DOHH2 (cell line): ENCODE results near the gene ITPR3.

ENCODE experiments used
- EZH2phosphoT487 ChIP-seq: fragments of 200-600 bp; sonication (generic); IDR thresholded peaks from 2 replicates; pipeline ENCODE4 v1.6.1; 2017; ENCODE audit warnings: borderline replicate concordance, mild to moderate bottlenecking, antibody characterized with exemption, low read length, moderate library complexity, mixed read lengths
- TF ChIP-seq, protein P1 (sequence below): fragments of 200-600 bp; sonication (generic); IDR thresholded peaks from one replicate; pipeline ENCODE4 v1.5.1; 2014; ENCODE audit warnings: antibody characterized with exemption, mild to moderate bottlenecking, low read depth, low read length; ENCODE audit not compliant: poor library complexity, severe bottlenecking

DNA sequence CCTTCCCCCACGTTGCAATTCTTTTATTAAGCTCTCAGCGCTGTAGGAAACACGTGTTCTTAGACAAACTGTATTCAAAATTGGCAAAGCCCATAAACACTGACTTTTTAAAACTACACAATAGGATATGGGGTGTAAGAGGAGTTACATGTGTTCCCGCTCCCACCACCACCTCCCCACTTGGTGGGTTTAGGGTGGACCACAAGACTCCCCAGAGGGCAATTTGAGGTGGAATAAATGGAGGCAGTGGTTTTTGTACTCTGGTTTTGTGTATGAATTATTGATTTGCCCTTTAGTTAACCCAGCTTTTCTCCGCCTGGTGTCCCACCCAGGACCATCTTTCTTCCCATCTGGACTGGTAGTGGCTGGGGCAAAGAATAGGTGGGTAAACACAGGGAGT lies 86.6 kb downstream of the ITPR3 start:
- TF ChIP-seq, protein P1, sequence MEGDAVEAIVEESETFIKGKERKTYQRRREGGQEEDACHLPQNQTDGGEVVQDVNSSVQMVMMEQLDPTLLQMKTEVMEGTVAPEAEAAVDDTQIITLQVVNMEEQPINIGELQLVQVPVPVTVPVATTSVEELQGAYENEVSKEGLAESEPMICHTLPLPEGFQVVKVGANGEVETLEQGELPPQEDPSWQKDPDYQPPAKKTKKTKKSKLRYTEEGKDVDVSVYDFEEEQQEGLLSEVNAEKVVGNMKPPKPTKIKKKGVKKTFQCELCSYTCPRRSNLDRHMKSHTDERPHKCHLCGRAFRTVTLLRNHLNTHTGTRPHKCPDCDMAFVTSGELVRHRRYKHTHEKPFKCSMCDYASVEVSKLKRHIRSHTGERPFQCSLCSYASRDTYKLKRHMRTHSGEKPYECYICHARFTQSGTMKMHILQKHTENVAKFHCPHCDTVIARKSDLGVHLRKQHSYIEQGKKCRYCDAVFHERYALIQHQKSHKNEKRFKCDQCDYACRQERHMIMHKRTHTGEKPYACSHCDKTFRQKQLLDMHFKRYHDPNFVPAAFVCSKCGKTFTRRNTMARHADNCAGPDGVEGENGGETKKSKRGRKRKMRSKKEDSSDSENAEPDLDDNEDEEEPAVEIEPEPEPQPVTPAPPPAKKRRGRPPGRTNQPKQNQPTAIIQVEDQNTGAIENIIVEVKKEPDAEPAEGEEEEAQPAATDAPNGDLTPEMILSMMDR, result no peak
- TF ChIP-seq EZH2phosphoT487, result no peak
